ENCODE results near the gene CCDC17. TPM values are rescaled to one million over a fixed set of nuclear protein-coding genes. Genes with fewer than 3 reads are reported as not detected.
A peak's percentile ranks its signal among the peaks of the same experiment; 100 is the strongest.

Gene CCDC17
- total RNA-seq, 1 experiment from 2014 or later = 2.2 TPM

DNA sequence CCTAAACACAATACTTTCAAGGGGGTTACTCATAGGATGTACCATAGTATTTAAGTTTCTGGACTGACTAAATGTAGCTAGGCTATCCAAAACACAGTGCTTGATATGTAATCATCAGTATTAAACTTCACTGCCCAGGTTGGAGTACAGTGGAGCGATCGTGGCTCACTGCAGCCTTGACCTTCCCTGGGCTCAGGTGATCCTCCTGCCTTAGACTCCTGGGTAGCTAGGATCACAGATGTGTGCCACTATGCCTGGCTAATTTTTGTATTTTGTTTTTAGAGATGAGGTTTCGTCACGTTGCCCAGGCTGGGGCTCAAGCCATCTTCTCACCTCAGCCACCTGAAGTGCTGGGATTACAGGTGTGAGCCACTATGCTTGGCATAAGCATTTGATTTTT lies 29.4 kb downstream of the CCDC17 start:
- ChIA-PET POLR2A (no interaction called here), CTCF (no interaction called here)
- Histone ChIP-seq H3K4me3 (ENCODE audit: low read depth in 2 of 2, low read length in 2 of 2) (no peak overlapping the region), H3K4me1 (ENCODE audit: control insufficient read depth, insufficient read depth, low read length) (peaks cover 4% of the 10 kb centered on the region), H3K36me3 (ENCODE audit: control insufficient read depth, insufficient read depth, low read length) (peaks cover 12% of the 10 kb centered on the region; the same call in 1 of the 2 replicates), H3K27me3 (ENCODE audit: control insufficient read depth, insufficient read depth, low read length) (no peaks in the 10 kb centered on the region), H3K9me3 (ENCODE audit: control insufficient read depth, insufficient read depth, low read depth, low read length) (no peaks in the 10 kb centered on the region), H3K27ac (ENCODE audit: low read length) (no peak overlapping the region)
- in situ Hi-C loops (cut with HindIII; ENCODE audit: low pct_unique_long_range_greater_than_20kb, low sequenced_read_pairs) = no loop called here
- no peak for TF ChIP-seq POLR2AphosphoS5 (IDR thresholded peaks at IDR 0.05; ENCODE audit: low read depth, low read length)
- ATAC-seq (no peak), DNase-seq (ENCODE audit: low read depth, low spot score) (no peak)
- no TSS peak for BruUV-seq (replicated peaks)
- intact Hi-C loops (cut with micrococcal nuclease; ENCODE audit: unreplicated experiment) = no loop called here

DNA sequence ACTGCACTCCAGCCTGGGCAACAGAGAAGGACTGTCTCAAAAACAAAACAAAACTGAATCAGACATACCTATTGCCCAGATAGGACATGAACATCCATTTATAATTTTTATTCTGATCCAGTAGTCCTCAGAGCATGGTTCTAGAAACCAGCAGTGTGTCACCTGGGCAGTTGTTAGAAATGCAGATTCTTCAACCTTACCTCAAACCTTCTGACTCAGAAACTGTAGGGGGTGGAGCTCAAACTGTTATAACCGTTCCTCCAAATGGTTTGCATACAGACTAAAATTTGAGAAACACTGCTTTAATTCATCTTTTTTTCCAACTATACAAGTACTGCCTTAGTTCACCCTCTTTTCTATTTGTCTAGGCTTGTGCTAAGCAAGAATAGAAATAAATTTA lies 34.0 kb downstream of the CCDC17 start:
- no peak for TF ChIP-seq POLR2AphosphoS5 (IDR thresholded peaks at IDR 0.05; ENCODE audit: low read depth, low read length)
- TF ChIP-seq, protein P1, sequence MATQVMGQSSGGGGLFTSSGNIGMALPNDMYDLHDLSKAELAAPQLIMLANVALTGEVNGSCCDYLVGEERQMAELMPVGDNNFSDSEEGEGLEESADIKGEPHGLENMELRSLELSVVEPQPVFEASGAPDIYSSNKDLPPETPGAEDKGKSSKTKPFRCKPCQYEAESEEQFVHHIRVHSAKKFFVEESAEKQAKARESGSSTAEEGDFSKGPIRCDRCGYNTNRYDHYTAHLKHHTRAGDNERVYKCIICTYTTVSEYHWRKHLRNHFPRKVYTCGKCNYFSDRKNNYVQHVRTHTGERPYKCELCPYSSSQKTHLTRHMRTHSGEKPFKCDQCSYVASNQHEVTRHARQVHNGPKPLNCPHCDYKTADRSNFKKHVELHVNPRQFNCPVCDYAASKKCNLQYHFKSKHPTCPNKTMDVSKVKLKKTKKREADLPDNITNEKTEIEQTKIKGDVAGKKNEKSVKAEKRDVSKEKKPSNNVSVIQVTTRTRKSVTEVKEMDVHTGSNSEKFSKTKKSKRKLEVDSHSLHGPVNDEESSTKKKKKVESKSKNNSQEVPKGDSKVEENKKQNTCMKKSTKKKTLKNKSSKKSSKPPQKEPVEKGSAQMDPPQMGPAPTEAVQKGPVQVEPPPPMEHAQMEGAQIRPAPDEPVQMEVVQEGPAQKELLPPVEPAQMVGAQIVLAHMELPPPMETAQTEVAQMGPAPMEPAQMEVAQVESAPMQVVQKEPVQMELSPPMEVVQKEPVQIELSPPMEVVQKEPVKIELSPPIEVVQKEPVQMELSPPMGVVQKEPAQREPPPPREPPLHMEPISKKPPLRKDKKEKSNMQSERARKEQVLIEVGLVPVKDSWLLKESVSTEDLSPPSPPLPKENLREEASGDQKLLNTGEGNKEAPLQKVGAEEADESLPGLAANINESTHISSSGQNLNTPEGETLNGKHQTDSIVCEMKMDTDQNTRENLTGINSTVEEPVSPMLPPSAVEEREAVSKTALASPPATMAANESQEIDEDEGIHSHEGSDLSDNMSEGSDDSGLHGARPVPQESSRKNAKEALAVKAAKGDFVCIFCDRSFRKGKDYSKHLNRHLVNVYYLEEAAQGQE (IDR thresholded peaks at IDR 0.05; ENCODE audit: insufficient read depth in 1 of 2, low read depth in 2 of 2, low read length in 1 of 2) = no peak
- DNase-seq (ENCODE audit: low read depth, low spot score) = no peak
- H3K9me3 ChIP-seq (ENCODE audit: control insufficient read depth, insufficient read depth, low read depth, low read length) = no peaks in the 10 kb centered on the region
- peak overlapping the region; percentile 39; the same call in 1 of the 2 replicates for H3K27ac ChIP-seq (ENCODE audit: low read length)
- ChIA-PET POLR2A (interaction anchor here (0.6 kb wide), 1 partner anchor 541 kb away, joined by 5 read pairs; no protein-coding TSS in a partner anchor), CTCF (interaction anchor here (0.7 kb wide), 1 partner anchor 1614 kb away, joined by 10 read pairs; no protein-coding TSS in a partner anchor)
- no TSS peak for BruUV-seq (replicated peaks)
- in situ Hi-C loops (cut with HindIII; ENCODE audit: low pct_unique_long_range_greater_than_20kb, low sequenced_read_pairs) = no loop called here
- H3K27me3 ChIP-seq (ENCODE audit: control insufficient read depth, insufficient read depth, low read length) = no peaks in the 10 kb centered on the region
- H3K36me3 ChIP-seq (ENCODE audit: control insufficient read depth, insufficient read depth, low read length) = peaks cover 8% of the 10 kb centered on the region; the same call in 1 of the 2 replicates
- peaks cover 12% of the 10 kb centered on the region for H3K4me1 ChIP-seq (ENCODE audit: control insufficient read depth, insufficient read depth, low read length)
- H3K4me3 ChIP-seq (ENCODE audit: low read depth in 2 of 2, low read length in 2 of 2) = peak overlapping the region; percentile 12 to 24; a peak in 3 of 4 replicates
- intact Hi-C loops (cut with micrococcal nuclease; ENCODE audit: unreplicated experiment) = no loop called here
- ATAC-seq = peak; percentile 46

DNA sequence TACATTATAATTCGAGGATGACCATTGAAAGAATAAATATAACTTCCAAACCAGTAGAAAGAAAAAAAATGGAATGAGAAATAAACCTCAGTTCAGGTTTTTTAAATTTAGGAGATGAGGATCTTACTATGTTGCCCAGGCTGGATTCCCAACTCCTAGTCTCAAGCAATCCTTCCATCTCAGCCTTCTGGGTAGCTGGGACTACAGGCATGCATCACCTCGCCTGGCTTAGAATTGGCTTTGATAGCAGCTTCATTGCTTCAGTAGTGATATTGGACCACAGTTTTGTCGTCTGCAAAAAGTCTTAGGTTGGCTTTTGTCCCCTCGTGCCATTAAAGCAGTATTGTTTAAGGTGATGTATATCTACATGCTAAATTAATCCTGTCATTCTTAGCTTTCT lies 37.1 kb downstream of the CCDC17 start:
- peak overlapping the region; percentile 8; the same call in 1 of the 2 replicates for H3K27ac ChIP-seq (ENCODE audit: low read length)
- in situ Hi-C loops (cut with HindIII; ENCODE audit: low pct_unique_long_range_greater_than_20kb, low sequenced_read_pairs) = no loop called here
- CTCF ChIA-PET = no interaction called here

More for the DNA sequence above, 37.1 kb downstream of the CCDC17 start:
- DNase-seq (ENCODE audit: low read depth, low spot score) (no peak), ATAC-seq (no peak)
- intact Hi-C loops (cut with micrococcal nuclease; ENCODE audit: unreplicated experiment) = no loop called here
- peaks cover 12% of the 10 kb centered on the region for H3K4me1 ChIP-seq (ENCODE audit: control insufficient read depth, insufficient read depth, low read length)
- POLR2A ChIA-PET = no interaction called here
- no peaks in the 10 kb centered on the region for H3K27me3 ChIP-seq (ENCODE audit: control insufficient read depth, insufficient read depth, low read length)
- no TSS peak for BruUV-seq (replicated peaks)
- no peak for TF ChIP-seq SIN3A (IDR thresholded peaks at IDR 0.05; ENCODE audit: borderline replicate concordance, insufficient read depth, low read depth, low read length)
- no peak for TF ChIP-seq POLR2AphosphoS5 (IDR thresholded peaks at IDR 0.05; ENCODE audit: low read depth, low read length)
- TF ChIP-seq, protein P1 (IDR thresholded peaks at IDR 0.05; ENCODE audit: insufficient read depth in 1 of 2, low read depth in 2 of 2, low read length in 1 of 2) = no peak
- TF ChIP-seq TCF7L2 (IDR thresholded peaks at IDR 0.05; ENCODE audit: low read depth, low read length) = no peak
- peak overlapping the region; percentile 89 to 98 for H3K4me3 ChIP-seq (ENCODE audit: low read depth in 2 of 2, low read length in 2 of 2)
- H3K9me3 ChIP-seq (ENCODE audit: control insufficient read depth, insufficient read depth, low read depth, low read length) = no peaks in the 10 kb centered on the region
- peaks cover 6% of the 10 kb centered on the region; the same call in 1 of the 2 replicates for H3K36me3 ChIP-seq (ENCODE audit: control insufficient read depth, insufficient read depth, low read length)
